NT2/D1 (cell line): ENCODE measurements around the gene APBA2.

Experiments
- SUZ12 ChIP-seq: IDR thresholded peaks from 2 replicates; pipeline ENCODE4 v1.6.1; 2011; ENCODE audit not compliant: insufficient read length, insufficient read depth; ENCODE audit errors: extremely low read depth
- ZNF274 ChIP-seq: IDR thresholded peaks from 2 replicates; pipeline ENCODE4 v1.6.1; 2011; ENCODE audit warnings: mild to moderate bottlenecking, low read depth, low read length

DNA sequence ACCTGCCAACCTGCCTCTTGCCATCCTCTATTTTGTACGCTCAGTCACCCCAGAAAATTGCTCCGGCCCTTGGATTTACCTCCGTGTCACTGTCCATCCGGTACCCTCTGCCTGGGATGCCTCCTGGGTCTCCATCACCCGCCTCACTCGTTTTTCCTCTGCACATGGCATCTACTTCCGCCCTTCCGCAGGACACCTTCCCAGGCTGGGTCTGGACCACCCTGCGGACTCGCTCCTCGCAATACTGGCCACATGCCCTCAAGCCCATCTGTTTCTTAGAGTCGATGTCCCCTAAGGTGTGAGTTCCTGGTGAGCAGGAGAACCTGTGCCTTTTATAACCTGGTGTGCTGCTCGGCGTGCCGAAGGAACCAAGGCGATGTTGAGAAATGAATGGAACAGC is 58.5 kb downstream of the APBA2 start:
- TF ChIP-seq ZNF274 (no peak), SUZ12 (no peak)
